NCI-H69 (cell line): ENCODE data around the gene IFT122.

Source experiments
- DNase-seq: peaks from one replicate; lab custom pipeline; 2025; lab: John Stamatoyannopoulos, UW

IFT122 gene

GRCh38 chr3:129558081-129558771, 118.2 kb downstream of the IFT122 start:
- no peak for DNase-seq

- DNase-seq: no peak
Measured at GRCh38 chr3:129558772-129559564, 118.9 kb downstream of the IFT122 start.

DNA sequence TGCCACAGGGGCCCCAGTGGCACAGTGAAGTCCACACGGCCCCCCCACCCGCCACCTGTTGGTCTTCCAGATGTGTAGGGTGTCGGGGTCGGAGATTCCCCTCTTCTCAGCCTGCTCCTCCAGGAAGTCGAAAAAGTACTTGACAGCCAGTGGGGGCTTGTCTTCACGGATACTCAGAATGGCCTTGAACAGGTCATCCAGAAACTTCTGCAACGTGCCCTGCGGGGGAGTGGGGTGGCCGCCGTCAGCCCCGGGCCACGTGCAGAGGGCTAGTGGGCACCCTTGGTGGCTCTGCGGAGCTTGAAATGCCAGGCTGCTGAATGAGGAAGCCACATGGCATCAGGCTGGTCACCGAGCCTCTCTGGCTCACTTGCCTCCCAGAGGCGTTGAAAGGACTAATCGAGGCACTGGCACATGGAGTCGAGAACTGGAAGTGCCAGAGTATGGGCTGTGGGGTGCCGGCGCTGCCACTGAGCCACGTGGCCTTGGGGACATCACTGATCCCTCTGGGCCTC, 119.6 kb downstream of the IFT122 start:
- no peak for DNase-seq

GRCh38 chr3:129560269-129560787, 120.3 kb downstream of the IFT122 start:
- DNase-seq: no peak

DNA sequence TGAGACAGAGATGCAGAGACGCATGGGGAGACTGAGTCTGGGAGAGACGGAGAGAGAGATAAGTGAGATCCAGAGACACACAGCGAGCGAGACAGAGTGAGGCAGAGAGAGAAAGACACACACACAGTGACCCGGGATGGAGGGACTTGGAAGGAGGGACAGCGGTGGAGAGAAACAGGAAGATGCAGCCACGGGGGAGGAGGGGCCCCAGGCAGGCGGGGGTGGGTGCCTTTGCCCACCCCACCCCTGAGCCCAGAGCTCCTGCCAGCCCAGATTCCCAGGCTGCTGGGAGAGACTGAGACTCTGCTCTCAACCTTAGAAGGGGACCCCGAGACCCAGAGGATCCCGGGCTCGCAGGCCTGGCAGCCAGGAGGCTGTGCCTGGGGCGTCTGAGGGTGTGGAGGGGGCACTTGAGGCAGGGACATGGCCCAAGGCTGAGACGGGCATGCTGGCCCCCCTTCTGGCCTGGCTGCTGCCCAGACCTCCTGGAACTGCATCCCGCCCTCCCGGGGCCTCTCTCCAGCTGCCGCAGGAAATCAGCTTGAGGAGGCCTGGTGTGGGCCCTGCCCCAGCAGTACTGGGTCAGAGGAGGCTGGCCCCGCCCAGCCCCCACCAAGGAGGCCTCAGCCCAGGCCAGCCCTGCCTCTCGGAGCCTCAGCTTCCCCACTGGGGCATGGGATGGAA, 121.0 kb downstream of the IFT122 start:
- DNase-seq: peak; percentile 3

DNA sequence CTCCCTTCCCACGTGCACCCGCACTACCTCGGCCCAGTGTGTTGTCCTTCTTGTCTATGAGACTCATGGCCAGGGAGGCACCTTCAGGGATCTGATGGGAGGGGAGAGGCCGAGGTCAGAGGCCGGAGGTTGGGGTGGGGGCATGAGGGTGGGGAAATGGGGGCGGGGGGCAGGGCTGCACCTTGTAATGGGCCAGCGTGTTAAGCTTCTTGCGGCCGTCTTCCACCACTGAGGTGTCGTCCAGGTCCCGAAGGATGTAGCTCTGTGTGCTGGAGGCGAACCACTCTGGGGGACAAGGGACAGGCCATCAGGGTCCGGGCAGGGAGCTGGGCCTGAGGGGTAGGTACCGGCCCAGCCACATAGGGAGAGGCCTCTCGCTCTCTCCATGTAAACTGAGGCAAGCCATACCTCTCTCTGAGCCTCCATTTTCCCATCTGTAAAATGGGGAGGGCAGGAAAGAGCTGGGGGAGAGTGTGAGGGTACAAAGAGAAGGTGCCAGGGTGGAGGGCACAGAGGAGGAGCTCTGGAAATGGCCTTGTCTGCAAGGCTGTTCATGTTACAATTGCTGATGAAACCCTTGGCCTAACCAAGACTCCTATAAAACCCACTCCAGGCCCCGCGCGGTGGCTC, 121.7 kb downstream of the IFT122 start:
- no peak for DNase-seq

GRCh38 chr3:129562803-129563202, 122.8 kb downstream of the IFT122 start:
- no peak for DNase-seq

DNA sequence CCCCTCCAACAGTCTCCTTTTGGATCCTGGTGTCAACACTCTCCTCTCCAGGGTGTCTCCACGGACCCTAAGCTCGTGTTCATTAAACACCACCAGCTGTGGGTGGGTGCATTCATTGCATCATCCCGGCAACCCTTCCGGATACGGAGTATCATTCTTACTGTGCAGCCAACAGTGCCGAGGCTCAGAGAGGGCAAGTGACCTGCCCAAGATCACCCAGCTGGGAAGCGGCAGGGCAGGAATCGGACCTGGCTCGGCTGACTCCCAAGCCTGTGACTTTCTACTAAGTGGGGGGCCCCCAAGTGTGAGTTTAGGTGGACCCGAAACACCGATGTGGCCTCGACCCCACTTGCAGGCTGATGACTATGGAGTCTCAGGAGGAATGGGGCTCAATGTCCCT, 123.3 kb downstream of the IFT122 start:
- no peak for DNase-seq

- DNase-seq: no peak
Measured at GRCh38 chr3:129563850-129564535, 124.0 kb downstream of the IFT122 start.

GRCh38 chr3:129564981-129565644, 125.1 kb downstream of the IFT122 start:
- no peak for DNase-seq

DNA sequence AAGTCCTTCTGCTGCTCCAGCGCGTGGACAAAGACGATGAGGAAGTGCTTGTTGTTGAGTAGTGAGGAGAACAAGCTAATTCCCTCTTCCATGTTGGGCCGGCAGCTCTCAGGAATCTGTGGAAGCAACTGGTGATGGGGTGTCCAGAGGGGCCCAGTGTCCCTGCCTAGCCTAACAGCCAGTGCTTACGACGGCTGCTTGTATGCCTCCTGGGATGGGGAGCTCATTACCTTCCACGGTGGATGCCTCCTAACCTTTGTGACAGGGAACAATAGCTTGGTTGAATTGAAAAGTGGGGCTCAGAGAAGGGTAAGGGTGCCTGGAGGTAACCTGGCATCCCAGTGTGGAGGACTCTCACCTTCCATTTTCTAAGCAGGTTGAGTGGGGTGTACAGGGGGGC, 125.9 kb downstream of the IFT122 start:
- DNase-seq: no peak

- no peak for DNase-seq
Measured at GRCh38 chr3:129567176-129567705, 127.2 kb downstream of the IFT122 start.

DNA sequence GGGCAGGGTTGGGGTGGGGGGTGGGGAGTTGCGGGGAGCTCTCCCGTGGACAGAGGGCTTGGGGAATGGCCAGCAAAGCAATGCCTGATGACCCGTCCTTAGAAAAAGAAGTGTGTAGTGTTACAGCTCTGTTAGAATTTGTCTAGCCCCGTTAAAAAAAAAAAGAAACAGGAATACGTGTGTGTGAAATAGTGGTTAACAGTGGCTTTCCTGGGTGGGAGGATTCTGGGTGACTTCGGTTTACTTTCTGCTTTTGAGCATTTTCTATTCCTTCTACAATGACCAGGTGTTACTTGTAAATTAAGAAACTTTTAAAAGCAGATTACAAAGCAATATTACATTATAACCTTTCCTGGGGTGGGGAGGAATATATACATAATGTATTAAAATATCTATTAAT, 127.9 kb downstream of the IFT122 start:
- DNase-seq: no peak

- DNase-seq: no peak
Measured at GRCh38 chr3:129569856-129570255, 129.8 kb downstream of the IFT122 start.
